Esophagus squamous epithelium (tissue), 5 donors: ENCODE measurements around the gene TMEM131L. TPM values are rescaled to one million over a fixed set of nuclear protein-coding genes. Genes with fewer than 3 reads are reported as not detected.

Experiments
- DNase-seq: peaks from one replicate; lab custom pipeline; 2025; lab: John Stamatoyannopoulos, UW
- H3K27ac ChIP-seq, 4 donors: fragments of 200-600 bp; sonication (generic); one replicate each; pipeline ENCODE4 v1.5.1; 2016 to 2019; ENCODE audit warnings: mild to moderate bottlenecking in 1 of 4
- H3K27me3 ChIP-seq, 4 donors: fragments of 200-600 bp; sonication (generic); 1 replicate in 3 of 4; 2 replicates in 1 of 4; pipeline versions ENCODE4 v1.5.1 to v1.6.0; 2017 to 2021; ENCODE audit warnings: antibody characterized with exemption in 1 of 4
- H3K36me3 ChIP-seq, 3 donors: fragments of 200-600 bp; sonication (generic); one replicate each; pipeline ENCODE4 v1.5.1; 2016 to 2019
- H3K4me1 ChIP-seq, 3 donors: fragments of 200-600 bp; sonication (generic); one replicate each; pipeline ENCODE4 v1.5.1; 2017 to 2019
- H3K4me3 ChIP-seq, 4 donors: fragments of 200-600 bp; sonication (generic); 1 replicate in 3 of 4; 2 replicates in 1 of 4; pipeline ENCODE4 v1.5.1; 2016 to 2019; ENCODE audit warnings: mild to moderate bottlenecking in 2 of 4, moderate library complexity in 1 of 4
- H3K9me3 ChIP-seq, 3 donors: fragments of 200-600 bp; sonication (generic); one replicate each; pipeline ENCODE4 v1.5.1; 2016 to 2019
- POLR2A ChIP-seq, 4 donors: fragments of 450-650 bp; IDR thresholded peaks; one replicate each; pipeline ENCODE4 v1.6.1; 2017; ENCODE audit warnings: antibody characterized with exemption in 4 of 4, mild to moderate bottlenecking in 4 of 4, moderate library complexity in 3 of 4
- WGBS, 2 donors: methylation state at CpG; one replicate each; pipeline ENCODE4 v1.1.5; 2018; 5-methylcytosine and 5-hydroxymethylcytosine counted together
- intact Hi-C: fragments of 100-400 bp; cut with DNase I; formaldehyde crosslinking; loops from one replicate; pipeline ENCODE4 v1.15.0; 2022
- total RNA-seq, 4 donors: library from RNA; depleted of rRNA; stranded (reverse); fragments of >200 nt; gene quantifications; one replicate each; pipeline ENCODE4 v1.1.0, GENCODE V29; 2016
- TF ChIP-seq, protein P1 (sequence below), 6 experiments: fragments of 450-650 bp in 4 of 6; fragments of 200-600 bp in 2 of 6; sonication (generic) in 2 of 6; IDR thresholded peaks; one replicate each; pipeline ENCODE4 v1.5.1; 2016 to 2019; ENCODE audit warnings: antibody characterized with exemption in 6 of 6, mild to moderate bottlenecking in 4 of 6, moderate library complexity in 4 of 6
- donor health status: DM: yes; HTN: yes; CAD: no.

TMEM131L gene
- total RNA-seq, 4 donors from 2014 or later, result 9.2 to 14.7 (median 12.4) TPM

DNA sequence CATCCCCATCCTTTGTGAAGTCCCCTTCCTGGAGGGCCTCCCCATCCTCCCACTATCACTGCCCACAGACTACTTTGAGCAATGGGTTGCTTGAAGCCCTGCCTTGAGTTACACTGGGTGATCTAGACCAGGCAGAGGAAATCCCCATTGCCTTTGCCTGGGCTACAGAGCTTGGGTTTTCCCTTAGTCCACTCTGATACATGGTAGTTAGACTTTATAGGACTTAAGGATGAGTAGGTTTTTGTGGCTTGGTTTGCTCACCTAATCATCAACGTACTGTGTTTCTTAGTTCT lies 56.6 kb downstream of the TMEM131L start:
- no peak overlapping the region for H3K4me3 ChIP-seq
- peak overlapping the region in 3 of 4 donors; percentile 17 to 58 (median 33) for H3K27ac ChIP-seq
- intact Hi-C loops, result no loop called here
- H3K4me1 ChIP-seq, result peaks cover 7 to 73% (median 21%) of the 10 kb centered on the region in 3 donors
- WGBS, 2 donors, result 69 to 77% methylated on average over 1 of the region's 1 CpG
- no peaks in the 10 kb centered on the region for H3K36me3 ChIP-seq
- H3K9me3 ChIP-seq, result no peaks in the 10 kb centered on the region
- no peaks in the 10 kb centered on the region for H3K27me3 ChIP-seq
- TF ChIP-seq POLR2A (IDR thresholded peaks at IDR 0.05), result no peak
- TF ChIP-seq, protein P1, sequence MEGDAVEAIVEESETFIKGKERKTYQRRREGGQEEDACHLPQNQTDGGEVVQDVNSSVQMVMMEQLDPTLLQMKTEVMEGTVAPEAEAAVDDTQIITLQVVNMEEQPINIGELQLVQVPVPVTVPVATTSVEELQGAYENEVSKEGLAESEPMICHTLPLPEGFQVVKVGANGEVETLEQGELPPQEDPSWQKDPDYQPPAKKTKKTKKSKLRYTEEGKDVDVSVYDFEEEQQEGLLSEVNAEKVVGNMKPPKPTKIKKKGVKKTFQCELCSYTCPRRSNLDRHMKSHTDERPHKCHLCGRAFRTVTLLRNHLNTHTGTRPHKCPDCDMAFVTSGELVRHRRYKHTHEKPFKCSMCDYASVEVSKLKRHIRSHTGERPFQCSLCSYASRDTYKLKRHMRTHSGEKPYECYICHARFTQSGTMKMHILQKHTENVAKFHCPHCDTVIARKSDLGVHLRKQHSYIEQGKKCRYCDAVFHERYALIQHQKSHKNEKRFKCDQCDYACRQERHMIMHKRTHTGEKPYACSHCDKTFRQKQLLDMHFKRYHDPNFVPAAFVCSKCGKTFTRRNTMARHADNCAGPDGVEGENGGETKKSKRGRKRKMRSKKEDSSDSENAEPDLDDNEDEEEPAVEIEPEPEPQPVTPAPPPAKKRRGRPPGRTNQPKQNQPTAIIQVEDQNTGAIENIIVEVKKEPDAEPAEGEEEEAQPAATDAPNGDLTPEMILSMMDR (IDR thresholded peaks at IDR 0.05), result no peak
- DNase-seq, result no peak

DNA sequence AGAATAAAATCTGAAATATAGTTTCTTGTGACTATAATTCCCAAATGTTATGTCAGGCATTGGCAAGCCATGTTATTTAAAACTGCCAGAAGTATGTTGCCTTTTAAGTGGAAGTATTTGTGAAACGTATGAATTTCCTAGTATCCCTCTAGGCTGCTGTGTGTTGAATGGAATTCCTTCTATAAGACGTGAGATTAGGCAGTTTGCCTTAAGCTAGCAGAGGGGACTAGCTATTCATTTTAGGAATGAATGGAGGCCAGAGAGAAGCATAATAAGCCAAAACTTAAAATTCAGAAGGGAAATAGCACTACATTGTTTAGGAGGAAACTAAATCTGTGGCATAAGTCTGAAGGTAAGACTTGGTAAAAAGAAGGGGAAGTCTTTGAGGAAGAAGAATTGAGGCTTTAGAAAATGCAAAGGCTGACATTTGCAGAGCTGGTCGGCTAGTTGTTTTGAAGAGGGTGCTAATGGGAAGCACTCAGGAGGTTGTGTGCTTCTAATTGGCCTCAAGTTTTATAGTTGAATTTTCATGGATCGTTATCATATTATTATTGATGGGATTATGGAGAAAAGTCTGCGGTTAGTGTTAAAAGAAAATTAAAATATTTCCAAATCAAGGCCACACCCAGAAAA lies 57.1 kb downstream of the TMEM131L start:
- H3K9me3 ChIP-seq, result no peaks in the 10 kb centered on the region
- TF ChIP-seq POLR2A (IDR thresholded peaks at IDR 0.05), result no peak
- TF ChIP-seq, protein P1 (IDR thresholded peaks at IDR 0.05), result no peak
- no peaks in the 10 kb centered on the region for H3K27me3 ChIP-seq
- H3K36me3 ChIP-seq, result no peaks in the 10 kb centered on the region
- peaks cover 7 to 72% (median 21%) of the 10 kb centered on the region in 3 donors for H3K4me1 ChIP-seq
- no peak for DNase-seq
- WGBS, 2 donors, result 46 to 57% methylated on average over 5 of the region's 5 CpGs
- intact Hi-C loops, result no loop called here
- H3K4me3 ChIP-seq, result no peak overlapping the region
- peak overlapping the region; percentile 16 to 74 (median 52) for H3K27ac ChIP-seq

DNA sequence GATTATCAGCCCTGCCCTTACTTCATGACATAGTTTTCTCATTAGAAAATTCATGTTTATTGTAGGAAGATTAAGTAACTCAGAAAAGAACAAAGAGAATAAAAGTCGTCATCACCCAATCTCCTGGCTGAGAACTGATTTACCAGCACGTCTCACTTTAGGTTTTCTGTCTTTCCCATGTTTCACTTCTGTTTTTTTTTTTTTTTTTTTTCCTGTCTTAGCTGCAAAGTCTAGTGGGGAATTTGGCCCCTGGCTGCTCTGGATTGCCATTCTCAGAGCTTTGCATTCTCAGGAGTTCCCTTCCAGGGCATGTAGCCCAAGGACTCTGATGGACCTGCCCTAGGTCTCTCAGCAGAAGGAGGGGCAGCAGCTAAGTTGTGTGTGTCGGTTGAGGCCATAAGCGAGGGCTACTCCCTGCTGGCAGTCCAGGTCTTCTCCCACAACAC lies 57.8 kb downstream of the TMEM131L start:
- H3K27ac ChIP-seq, result peak overlapping the region; percentile 16 to 74 (median 60)
- H3K27me3 ChIP-seq, result no peaks in the 10 kb centered on the region
- intact Hi-C loops, result no loop called here
- no peak for DNase-seq
- H3K36me3 ChIP-seq, result no peaks in the 10 kb centered on the region
- no peaks in the 10 kb centered on the region for H3K9me3 ChIP-seq
- TF ChIP-seq POLR2A (IDR thresholded peaks at IDR 0.05), result no peak
- TF ChIP-seq, protein P1 (IDR thresholded peaks at IDR 0.05), result no peak
- WGBS, 2 donors, result 41 to 50% methylated on average over 4 of the region's 4 CpGs
- H3K4me1 ChIP-seq, result peaks cover 7 to 72% (median 20%) of the 10 kb centered on the region in 3 donors
- no peak overlapping the region for H3K4me3 ChIP-seq

DNA sequence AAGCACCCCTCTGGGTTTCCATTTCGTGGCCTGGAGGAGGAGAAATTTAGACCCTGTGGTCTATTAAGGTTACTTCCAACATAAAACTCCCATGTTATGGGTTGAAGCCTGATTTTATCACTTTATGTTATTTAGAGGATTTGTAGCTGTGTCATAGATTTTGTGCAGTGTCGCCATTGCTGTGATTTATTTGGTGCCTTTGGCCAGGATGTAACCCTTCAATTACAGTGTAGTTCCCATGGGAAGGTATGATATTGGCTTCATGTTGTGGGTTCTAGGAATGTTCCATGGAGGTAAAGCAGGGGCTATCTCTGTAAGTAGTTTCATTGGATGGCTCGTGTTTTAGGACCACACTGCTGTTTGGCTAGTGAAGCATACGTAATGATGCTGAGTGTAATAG lies 58.5 kb downstream of the TMEM131L start:
- Histone ChIP-seq H3K4me3 (no peak overlapping the region), H3K9me3 (no peaks in the 10 kb centered on the region), H3K27ac (peak overlapping the region in 3 of 4 donors; percentile 58 to 74 (median 63)), H3K36me3 (no peaks in the 10 kb centered on the region), H3K4me1 (peaks cover 7 to 72% (median 27%) of the 10 kb centered on the region in 3 donors), H3K27me3 (no peaks in the 10 kb centered on the region)
- TF ChIP-seq POLR2A (IDR thresholded peaks at IDR 0.05), result no peak
- TF ChIP-seq, protein P1 (IDR thresholded peaks at IDR 0.05), result no peak
- intact Hi-C loops, result no loop called here
- WGBS, 2 donors, result 81 to 96% methylated on average over 4 of the region's 4 CpGs
- DNase-seq, result no peak

DNA sequence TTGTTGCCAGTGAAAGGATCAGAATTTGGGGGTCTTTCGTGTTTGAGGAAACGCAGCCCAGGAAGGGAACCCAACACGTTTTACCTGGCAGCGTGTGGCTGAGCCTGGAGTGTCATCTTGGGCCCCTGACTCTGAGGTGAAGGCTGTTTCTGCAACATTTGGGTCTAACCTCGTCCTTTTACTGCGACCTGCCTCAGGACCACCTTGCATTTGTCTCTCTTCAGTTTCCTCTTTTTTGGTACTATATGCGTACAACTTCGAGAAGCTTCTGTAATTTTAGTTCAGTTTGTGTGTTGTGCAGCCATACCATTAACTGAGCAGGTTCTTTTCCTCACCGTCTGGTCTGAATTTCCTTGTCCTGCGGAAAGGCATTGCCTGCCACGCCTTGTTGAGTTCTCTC lies 61.5 kb downstream of the TMEM131L start:
- H3K36me3 ChIP-seq, result no peaks in the 10 kb centered on the region
- no peak for DNase-seq
- intact Hi-C loops, result no loop called here
- no peak overlapping the region for H3K4me3 ChIP-seq
- WGBS, 2 donors, result 84 to 94% methylated on average over 11 of the region's 11 CpGs
- no peaks in the 10 kb centered on the region for H3K9me3 ChIP-seq
- H3K27ac ChIP-seq, result no peak overlapping the region
- no peaks in the 10 kb centered on the region for H3K27me3 ChIP-seq
- peaks cover 13 to 82% (median 46%) of the 10 kb centered on the region in 3 donors for H3K4me1 ChIP-seq
- no peak for TF ChIP-seq POLR2A (IDR thresholded peaks at IDR 0.05)
- TF ChIP-seq, protein P1 (IDR thresholded peaks at IDR 0.05), result no peak
